Measurements from ENCODE around the gene CCDC63. TPM values are rescaled to one million over a fixed set of nuclear protein-coding genes. Genes with fewer than 3 reads are reported as not detected.
"Not testable (repeated sequence)": the region's sequence is repeated elsewhere in the genome, so short reads cannot be mapped to it uniquely, and the experiment has no call there.

The CCDC63 gene
- total and polyA plus RNA-seq, 8 donors, result not detected

GRCh38 chr12:110856542-110856941 lies 9.8 kb downstream of the CCDC63 start:
- H3K9me3 ChIP-seq, result no peaks in the 10 kb centered on the region
- no peak for ATAC-seq
- no peak overlapping the region for H3K4me3 ChIP-seq
- no peak overlapping the region for H3K27ac ChIP-seq
- TF ChIP-seq CTCF (IDR thresholded peaks at IDR 0.05), result no peak
- peaks cover 0 to 20% of the 10 kb centered on the region in 2 donors for H3K27me3 ChIP-seq
- H3K4me1 ChIP-seq, result peaks cover 0 to 3% of the 10 kb centered on the region in 2 donors
- DNase-seq, result no peak
- intact Hi-C loops (cut with DNase I), result no loop called here
- H3K36me3 ChIP-seq, result no peaks in the 10 kb centered on the region

DNA sequence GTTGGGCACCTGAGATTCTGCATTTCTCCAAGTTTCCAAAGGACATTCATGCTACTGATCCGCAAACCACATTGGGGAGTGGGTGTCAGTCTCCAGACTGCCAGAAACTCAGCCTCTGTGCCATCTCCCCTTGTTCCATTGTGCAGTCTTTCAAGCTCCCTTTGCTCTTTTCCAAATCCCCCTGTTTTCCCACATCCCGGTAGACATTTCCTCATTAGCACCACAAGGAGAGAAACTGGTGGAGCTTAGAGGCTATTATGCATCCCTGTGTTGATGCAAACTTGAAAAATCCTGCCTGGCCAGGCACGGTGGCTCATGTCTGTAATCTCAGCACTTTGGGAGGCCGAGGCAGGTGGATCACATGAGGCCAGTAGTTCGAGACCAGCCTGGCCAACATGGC lies 10.7 kb downstream of the CCDC63 start:
- Histone ChIP-seq H3K36me3 (no peaks in the 10 kb centered on the region), H3K9me3 (no peaks in the 10 kb centered on the region), H3K27me3 (peaks cover 0 to 10% of the 10 kb centered on the region in 2 donors), H3K27ac (no peak overlapping the region), H3K4me3 (no peak overlapping the region), H3K4me1 (peaks cover 0 to 3% of the 10 kb centered on the region in 2 donors)
- no peak for ATAC-seq
- intact Hi-C loops (cut with DNase I), result no loop called here
- DNase-seq, result no peak
- TF ChIP-seq CTCF (IDR thresholded peaks at IDR 0.05), result no peak

DNA sequence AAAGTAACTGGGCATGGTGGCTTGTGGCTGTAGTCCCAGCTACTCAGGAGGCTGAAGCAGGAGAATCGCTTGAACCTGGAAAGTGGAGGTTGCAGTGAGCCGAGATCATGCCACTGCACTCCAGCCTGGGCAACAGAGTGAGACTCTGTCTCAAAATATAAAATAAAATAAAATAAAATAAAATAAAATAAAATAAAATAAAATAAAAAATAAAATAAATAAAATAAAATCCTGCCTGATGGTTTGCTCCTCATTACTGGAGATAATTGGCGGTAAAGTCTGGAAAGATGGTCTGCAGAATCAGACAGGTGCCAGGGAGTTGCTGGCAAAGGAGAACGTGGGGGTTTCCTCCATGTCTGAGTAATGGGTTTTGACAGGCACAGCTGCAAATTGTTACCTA lies 11.2 kb downstream of the CCDC63 start:
- ATAC-seq; H3K27ac ChIP-seq; intact Hi-C loops (cut with DNase I); H3K27me3 ChIP-seq; H3K4me1 ChIP-seq; DNase-seq; H3K9me3 ChIP-seq; H3K4me3 ChIP-seq; H3K36me3 ChIP-seq: not testable (repeated sequence)

DNA sequence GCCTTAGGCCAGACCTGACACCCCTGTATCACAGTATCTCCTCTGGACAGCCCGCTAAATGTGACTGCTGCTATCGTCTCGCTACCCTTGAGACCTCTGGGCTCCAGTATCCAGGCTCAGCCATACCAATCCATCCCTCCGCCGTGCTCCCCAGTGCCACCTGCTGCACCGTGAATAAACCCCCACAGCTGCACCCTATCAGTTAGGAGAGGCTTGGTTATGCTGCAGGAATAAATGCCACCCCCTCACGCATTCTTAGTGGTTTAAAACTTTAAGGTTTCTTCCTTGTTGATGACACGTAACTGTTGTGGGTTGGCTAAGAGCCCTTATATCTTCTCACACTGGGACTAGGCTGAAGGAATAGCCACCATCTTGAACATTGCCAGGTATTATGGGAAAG lies 12.1 kb downstream of the CCDC63 start:
- Histone ChIP-seq H3K27me3 (no peaks in the 10 kb centered on the region), H3K27ac (no peak overlapping the region), H3K4me3 (no peak overlapping the region), H3K9me3 (no peaks in the 10 kb centered on the region), H3K4me1 (peaks cover 0 to 3% of the 10 kb centered on the region in 2 donors), H3K36me3 (no peaks in the 10 kb centered on the region)
- intact Hi-C loops (cut with DNase I), result no loop called here
- no peak for TF ChIP-seq CTCF (IDR thresholded peaks at IDR 0.05)
- DNase-seq, result no peak
- no peak for ATAC-seq

DNA sequence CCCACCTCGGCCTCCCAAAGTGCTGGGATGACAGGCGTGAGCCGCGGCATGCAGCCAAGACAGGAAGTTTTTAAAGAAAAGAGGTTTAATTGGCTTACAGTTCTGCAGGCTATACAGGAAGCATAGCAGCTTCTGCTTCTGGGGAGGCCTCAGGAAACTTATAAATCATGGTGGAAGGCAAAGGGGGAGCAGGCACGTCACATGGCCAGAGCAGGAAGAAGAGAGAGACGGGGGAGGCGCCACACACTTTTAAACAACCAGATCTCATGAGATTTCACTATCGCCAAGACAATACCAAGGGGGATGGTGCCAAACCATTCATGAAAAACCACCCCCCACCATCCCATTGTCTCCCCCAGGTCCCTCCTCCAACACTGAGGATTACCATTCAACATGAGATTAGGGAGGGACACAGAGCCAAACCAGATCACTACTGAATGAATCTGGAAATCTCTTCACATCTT lies 14.1 kb downstream of the CCDC63 start:
- DNase-seq (no peak), ATAC-seq (no peak)
- peaks cover 0 to 3% of the 10 kb centered on the region in 2 donors for H3K4me1 ChIP-seq
- intact Hi-C loops (cut with DNase I), result no loop called here
- H3K36me3 ChIP-seq, result no peaks in the 10 kb centered on the region
- no peak overlapping the region for H3K27ac ChIP-seq
- H3K9me3 ChIP-seq, result no peaks in the 10 kb centered on the region
- TF ChIP-seq CTCF (IDR thresholded peaks at IDR 0.05), result no peak
- no peaks in the 10 kb centered on the region for H3K27me3 ChIP-seq
- H3K4me3 ChIP-seq, result no peak overlapping the region

- intact Hi-C loops (cut with DNase I), result no loop called here
- H3K9me3 ChIP-seq, result no peaks in the 10 kb centered on the region
- no peak for TF ChIP-seq CTCF (IDR thresholded peaks at IDR 0.05)
- ATAC-seq (no peak), DNase-seq (no peak)
- peaks cover 0 to 3% of the 10 kb centered on the region in 2 donors for H3K4me1 ChIP-seq
- no peaks in the 10 kb centered on the region for H3K36me3 ChIP-seq
- no peak overlapping the region for H3K4me3 ChIP-seq
- H3K27me3 ChIP-seq, result no peaks in the 10 kb centered on the region
- H3K27ac ChIP-seq, result no peak overlapping the region
These were observed 14.9 kb downstream of the CCDC63 start for GRCh38 chr12:110861729-110862128.

Data from left lung (tissue), 10 donors.